Skin of body (tissue), 2 donors: Measurements from ENCODE around the gene AMBRA1. TPM values are rescaled to one million over a fixed set of nuclear protein-coding genes. Genes with fewer than 3 reads are reported as not detected.

Source experiments
- DNase-seq: peaks from one replicate; lab custom pipeline; 2025; lab: John Stamatoyannopoulos, UW
- total RNA-seq: library from RNA; depleted of rRNA; stranded (reverse); fragments of >200 nt; gene quantifications from one replicate; pipeline ENCODE4 v1.2.3, GENCODE V29; 2014

The AMBRA1 gene
- total RNA-seq = 19.8 TPM

DNA sequence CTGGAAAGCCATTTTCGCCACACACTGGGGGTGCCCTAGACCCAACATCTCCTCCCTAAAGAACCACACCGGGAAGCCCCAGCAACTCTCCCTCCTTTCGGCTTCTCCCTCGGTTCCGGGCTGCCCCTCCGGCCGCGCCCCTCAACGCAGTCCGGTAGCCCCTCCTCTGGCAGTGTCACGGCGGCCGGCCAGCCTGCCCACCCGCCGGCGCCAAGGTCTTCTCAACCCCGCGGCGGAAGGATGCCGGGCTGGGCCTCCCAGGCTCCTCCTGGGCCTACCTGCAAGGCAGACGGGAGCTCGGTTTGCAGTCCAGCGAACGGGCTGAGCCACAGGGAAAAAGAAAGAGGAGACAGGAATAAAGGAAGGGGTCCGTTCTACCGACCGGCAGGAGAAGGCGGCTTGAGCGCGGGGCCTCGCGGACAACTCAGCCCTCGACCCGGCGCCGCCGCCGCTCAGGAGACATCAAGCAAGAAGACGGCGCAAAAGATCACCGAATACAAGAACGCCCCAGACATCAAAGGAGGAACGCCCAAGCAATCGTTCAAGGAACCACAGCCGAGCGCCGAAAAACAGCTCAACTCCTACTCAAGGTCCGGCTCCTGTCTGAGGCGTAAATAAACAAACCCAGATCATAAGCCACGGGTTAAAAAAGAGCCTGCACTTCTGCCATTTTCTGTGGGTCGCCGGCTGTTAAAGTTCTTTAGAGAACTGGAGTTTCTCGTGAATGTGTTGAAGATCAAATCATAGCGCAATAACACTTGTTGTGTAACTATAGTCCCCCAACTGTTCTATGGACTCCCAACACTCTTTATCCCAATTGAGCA is at the start of gene AMBRA1:
TSS of gene AMBRA1 (minus strand) at position 474 of the 824 bp plus-strand sequence. CDS start 45,643 bp downstream, outside the sequence.
- DNase-seq = peak; percentile 91

DNA sequence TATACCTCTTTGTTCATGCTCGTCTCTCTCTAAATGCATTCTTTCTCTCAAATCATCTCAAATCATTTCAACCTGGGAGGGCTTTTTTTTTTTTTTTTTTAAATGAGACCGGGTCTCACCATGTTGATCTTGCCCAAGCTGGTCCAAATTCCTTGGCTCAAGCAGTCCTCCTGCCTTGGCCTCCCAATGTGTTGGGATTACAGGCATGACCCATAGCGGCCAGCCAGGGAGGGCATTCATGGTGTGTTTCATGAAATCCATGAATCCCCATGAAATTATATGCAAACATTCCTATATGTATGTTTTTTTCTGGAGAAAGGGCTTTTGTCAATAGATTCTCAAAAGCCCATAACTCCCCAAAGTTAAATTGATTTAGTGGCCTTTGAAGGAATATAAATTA is 49.7 kb upstream of the AMBRA1 start:
- no peak for DNase-seq

DNA sequence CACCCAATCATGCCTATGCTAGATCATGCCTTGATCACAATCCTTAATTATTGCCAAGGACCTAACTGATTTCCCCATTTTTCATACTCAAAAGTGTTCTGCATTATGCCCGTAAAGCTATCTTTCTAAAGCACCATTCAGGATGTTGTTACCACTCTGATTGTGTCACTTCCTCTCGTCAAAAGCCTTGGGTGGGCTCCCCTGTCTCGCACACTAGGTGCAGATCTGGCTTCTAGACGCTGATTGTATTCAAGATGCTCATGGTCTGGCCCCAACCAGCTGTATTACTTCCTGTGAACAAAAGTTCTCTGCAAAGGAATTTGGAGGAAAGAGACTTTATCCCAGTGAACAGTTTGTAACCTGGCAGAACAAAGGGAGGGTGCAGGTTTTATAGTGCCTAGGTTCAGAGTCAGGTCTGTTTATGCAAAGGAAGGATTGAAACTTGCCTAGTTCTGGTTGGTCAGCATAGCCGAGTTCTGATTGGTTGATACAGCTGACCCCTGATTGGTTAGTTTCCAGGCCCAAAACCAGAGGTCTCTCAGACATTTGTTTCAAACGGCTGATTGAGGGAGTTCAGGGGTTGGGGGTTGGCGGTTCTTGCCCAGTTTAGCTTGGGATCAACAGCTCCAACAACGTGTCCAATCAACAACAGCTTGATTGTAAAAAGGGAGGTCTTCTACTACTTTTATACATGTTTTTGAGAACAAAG is 49.0 kb upstream of the AMBRA1 start:
- DNase-seq = no peak

GRCh38 chr11:46641639-46642038 is 47.8 kb upstream of the AMBRA1 start:
- DNase-seq = no peak

DNA sequence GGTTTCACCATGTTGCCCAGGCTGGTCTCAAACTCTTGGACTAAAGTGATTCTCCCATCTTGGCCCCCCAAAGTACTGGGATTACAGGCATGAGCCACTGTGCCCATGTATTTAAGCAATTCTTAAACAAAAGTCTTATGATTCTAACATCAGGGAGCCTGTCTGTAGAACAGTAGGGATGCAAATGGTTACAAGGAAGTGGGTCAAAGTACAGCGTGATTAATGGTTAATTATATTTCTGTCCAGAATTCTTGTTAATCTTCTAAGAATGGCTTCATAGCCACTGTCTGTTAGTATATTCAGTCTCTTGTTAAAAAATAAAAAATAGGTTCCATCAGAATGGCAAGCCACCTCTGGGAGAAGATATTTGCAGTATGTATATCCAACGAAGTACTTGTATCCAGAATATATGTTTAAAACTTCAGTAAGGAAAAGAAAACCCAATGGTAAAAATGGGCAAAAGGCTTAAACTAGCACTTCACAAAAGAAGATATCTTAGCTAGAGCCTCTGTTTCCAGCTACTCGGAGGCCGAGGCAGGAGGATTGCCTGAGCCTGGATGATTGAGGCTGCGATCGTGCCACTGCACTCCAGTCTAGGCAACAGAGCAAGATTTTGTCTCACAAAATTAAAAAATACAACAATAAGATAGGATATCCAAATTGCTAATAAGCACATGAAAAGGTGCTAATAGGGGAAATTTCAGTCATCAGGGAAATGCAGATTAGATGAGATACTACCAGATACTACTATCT is 46.4 kb upstream of the AMBRA1 start:
- no peak for DNase-seq

DNA sequence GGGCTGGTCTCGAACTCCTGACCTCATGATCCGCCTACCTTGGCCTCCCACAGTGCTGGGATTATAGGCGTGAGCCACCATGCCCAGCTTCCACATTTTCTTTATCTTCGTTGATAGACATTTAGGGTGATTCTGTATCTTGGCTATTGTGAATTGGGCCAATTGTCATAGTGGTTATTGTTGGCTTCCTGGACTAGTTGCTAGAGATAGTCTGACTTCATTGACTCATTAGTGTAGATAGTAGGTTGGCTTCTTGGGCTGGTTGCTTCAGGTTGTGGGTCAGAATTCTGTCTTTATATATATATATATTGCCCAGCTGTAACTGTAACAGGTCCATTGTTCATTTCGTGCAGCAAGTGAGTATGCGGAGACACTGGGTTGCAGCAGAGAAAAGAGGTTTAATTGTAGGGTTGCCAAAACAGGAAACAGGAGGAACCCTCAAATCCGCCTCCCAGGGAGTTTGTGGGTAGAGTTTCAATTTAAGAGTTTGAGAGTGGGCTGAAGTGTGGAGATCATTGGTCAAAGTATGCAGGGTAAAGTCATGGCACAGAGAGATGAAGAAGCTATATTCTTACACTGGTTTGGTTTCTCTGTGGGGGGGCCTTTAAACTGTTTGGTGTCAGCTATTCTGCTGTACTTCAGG is 45.5 kb upstream of the AMBRA1 start:
- DNase-seq = no peak

DNA sequence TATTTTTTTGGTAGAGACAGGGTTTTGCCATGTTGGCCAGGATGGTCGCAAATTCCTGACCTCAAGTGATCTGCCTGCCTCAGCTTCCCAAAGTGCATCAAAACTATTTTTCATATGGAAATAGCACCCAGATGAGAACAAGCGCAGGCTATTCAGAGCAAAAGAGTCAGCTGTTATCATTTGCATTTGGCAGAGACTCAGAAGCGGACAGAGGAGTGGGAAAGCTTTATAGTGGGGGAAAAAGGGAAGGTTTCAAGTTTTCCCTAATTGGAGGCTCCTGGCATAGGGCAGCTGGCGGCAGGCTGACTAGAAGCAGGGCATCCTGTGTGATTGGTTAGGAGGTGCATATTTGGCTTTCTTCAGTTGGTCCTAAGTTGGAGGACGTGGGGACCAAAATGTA is 43.7 kb upstream of the AMBRA1 start:
- DNase-seq = no peak

GRCh38 chr11:46635557-46636139 is 41.8 kb upstream of the AMBRA1 start:
- no peak for DNase-seq

DNA sequence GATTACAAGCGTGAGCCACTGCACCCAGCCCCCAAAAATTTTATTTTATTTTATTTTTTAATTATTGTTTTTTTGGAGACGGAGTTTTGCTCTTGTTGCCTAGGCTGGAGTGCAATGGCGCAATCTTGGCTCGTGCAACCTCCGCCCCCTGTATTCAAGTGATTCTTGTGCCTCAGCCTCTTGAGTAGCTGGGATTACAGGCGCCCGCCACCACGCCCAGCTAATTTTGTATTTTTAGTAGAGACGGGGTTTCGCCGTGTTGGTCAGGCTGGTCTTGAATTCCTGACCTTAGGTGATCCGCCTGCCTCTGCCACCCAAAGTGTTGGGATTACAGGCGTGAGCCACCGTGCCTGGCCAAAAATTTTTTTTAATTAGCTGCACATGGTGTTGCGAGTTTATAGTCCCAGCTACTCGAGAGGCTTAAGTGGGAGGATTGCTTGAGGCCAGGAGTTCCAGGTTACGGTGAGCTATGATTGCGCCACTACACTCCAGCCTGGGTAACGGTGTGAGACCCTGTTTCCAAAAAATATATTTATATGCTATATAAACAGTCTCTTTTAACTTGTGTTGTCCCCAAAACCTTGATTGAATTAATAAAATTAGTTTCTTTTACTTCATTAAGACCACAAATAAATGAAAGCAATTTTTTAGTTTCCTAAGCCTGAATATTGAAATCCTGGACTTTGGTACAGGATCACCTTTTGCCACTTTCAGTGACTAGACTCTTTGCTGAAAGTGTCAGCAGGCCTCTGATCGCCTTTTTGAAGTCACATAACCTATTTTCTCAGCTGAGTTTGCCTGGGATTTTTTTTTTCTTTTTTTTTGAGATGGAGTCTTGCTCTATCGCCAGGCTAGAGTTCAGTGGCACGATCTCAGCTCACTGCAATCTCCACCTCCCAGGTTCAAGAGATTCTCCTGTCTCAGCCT is 39.7 kb upstream of the AMBRA1 start:
- no peak for DNase-seq

- DNase-seq = no peak
Measured at GRCh38 chr11:46632502-46632901, 38.7 kb upstream of the AMBRA1 start.

- no peak for DNase-seq
Measured at GRCh38 chr11:46631676-46632075, 37.9 kb upstream of the AMBRA1 start.

DNA sequence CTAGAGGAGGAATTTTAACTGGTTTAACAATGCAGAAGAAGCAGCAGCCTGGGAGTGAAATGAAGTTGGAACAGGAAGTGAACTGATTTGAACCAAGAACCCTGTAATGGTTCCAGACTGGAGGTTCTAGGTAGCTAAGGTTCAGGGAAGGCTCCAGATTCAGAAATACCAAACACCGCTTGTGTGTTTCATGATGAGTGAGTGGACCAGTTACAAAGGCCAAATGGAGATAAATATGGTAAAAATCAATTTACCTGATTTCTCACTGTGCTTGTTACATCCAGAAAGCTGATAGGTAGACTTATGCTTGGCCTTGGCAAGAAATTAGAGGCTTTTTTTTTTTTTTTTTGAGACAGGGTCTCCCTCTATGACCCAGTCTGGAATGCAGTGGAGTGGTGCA is 36.4 kb upstream of the AMBRA1 start:
- no peak for DNase-seq

DNA sequence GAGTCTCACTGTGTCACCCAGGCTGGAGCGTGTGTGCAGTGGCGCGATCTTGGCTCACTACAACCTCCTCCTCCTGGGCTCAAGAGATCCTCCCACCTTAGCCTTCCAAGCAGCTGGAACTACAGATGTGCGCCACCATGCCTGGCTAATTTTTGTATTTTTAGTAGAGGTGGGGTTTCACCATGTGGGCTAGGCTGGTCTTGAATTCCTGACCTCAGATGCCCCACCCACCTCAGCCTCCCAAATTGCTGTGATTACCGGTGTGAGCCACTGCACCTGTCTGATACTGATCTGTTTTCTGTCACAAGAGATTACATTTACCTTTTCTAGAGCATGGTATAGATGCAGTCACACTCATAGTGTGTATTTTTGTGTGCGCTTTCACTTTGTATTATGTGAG is 35.1 kb upstream of the AMBRA1 start:
- no peak for DNase-seq

- no peak for DNase-seq
Measured at GRCh38 chr11:46625406-46625805, 31.6 kb upstream of the AMBRA1 start.

- DNase-seq = no peak
Measured at GRCh38 chr11:46618837-46619236, 25.0 kb upstream of the AMBRA1 start.

GRCh38 chr11:46617972-46618314 is 24.1 kb upstream of the AMBRA1 start:
- no peak for DNase-seq

DNA sequence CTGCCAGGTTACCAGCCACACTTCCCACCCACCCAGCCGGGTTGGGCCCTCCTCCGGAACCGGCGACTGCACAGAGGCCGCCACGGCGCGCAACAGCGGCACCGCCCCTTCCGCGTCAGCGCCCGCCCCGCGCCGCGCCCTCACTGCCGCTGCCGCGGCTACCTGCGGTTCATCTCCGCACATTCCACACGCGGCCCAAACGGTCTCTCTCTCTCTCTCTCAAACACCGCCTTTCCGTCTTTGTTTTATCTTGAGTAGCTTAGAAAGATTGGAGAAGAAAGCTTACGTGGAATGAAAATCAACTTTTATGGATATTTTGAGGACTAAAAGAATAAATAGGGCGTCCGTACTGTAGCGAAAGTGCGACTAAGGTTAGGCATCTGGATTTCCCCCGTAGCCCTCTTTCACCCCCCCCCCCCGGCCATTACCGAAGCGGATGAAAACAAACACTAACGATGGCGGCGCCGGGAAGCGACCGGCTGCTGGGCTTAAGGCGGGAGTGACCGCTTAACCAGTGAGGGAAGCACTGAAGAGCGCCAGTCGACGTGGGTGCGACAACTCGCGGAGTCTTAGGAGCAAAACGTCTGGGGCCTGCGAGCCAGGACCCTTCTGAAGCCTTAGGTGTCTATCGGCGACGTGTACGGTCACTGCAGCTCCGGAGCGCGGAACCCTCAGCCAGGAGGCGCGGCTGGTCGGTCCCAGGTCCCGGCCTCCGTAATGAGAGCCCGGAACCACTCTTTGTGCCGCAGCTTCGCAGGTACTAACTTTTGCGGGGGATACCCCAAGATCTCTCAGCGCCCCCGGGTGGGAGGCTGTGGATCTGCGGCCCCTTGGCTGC is 23.5 kb upstream of the AMBRA1 start, which contains the start of the genes ATG13 and HARBI1:
TSS of gene ATG13 (plus strand) at position 420 of the 838 bp plus-strand sequence. CDS start 26,739 bp downstream, outside the sequence.
TSS of gene HARBI1 (minus strand) at position 94 of the 838 bp plus-strand sequence. CDS start 990 bp downstream, outside the sequence.
- peak; percentile 92 for DNase-seq

DNA sequence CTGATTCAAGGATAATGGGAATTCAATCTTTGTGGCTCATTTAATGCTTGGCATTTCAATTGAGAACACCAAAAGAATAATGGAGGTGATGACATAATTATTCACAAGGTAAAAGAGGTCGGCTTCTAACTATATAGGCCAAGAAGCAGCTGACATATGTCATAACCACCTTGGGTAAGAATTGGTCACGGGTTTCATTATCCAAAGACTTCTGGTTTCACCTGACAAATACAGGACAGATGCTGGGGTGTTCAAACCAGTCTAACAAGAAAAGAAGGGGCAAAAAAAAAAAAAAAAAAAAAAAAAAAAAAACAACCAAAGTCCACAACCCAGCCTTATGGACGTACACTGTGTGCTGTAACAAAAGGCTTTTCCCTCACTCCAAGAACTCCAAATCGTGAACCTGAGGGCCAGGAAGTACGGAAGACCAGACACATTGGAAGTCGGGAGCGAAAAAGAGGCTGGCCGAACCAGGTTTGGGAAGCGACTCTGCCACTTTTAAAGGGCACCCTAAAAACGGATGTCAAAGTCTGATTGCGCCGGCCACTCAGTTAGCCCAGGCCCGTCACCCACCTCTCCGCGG is 22.8 kb upstream of the AMBRA1 start:
- DNase-seq = no peak

GRCh38 chr11:46615756-46616155 is 21.9 kb upstream of the AMBRA1 start:
- DNase-seq = no peak
